Stimulated activated naive CD4-positive, alpha-beta T cell treated with Interleukin-2 at 50 U/mL for 16 hours (primary cell): Measurements from ENCODE around the gene ACBD6.

Source experiments
- DNase-seq: peaks from one replicate; lab custom pipeline; 2025; lab: John Stamatoyannopoulos, UW

The ACBD6 gene

GRCh38 chr1:180370597-180370996, 131.8 kb downstream of the ACBD6 start:
- no peak for DNase-seq

GRCh38 chr1:180370188-180370587, 132.2 kb downstream of the ACBD6 start:
- no peak for DNase-seq

GRCh38 chr1:180369061-180369460, 133.3 kb downstream of the ACBD6 start:
- DNase-seq = no peak

GRCh38 chr1:180366371-180367068, 135.9 kb downstream of the ACBD6 start:
- DNase-seq = no peak

- DNase-seq = no peak
Observed at GRCh38 chr1:180365039-180365438, 137.3 kb downstream of the ACBD6 start.

GRCh38 chr1:180363246-180363995, 139.0 kb downstream of the ACBD6 start:
- no peak for DNase-seq

- no peak for DNase-seq
Observed at GRCh38 chr1:180360333-180361075, 141.9 kb downstream of the ACBD6 start.

GRCh38 chr1:180358649-180359048, 143.7 kb downstream of the ACBD6 start:
- DNase-seq = no peak

- no peak for DNase-seq
Observed at GRCh38 chr1:180353945-180354344, 148.4 kb downstream of the ACBD6 start.

- DNase-seq = no peak
Observed at GRCh38 chr1:180352588-180352987, 149.8 kb downstream of the ACBD6 start.

- DNase-seq = no peak
Observed at GRCh38 chr1:180352021-180352420, 150.4 kb downstream of the ACBD6 start.

- DNase-seq = no peak
Observed at GRCh38 chr1:180345148-180345547, 157.2 kb downstream of the ACBD6 start.

- DNase-seq = no peak
Observed at GRCh38 chr1:180343921-180344769, 158.2 kb downstream of the ACBD6 start.

- DNase-seq = no peak
Observed at GRCh38 chr1:180327089-180327488, 175.3 kb downstream of the ACBD6 start.

GRCh38 chr1:180312926-180313325, 189.5 kb downstream of the ACBD6 start:
- no peak for DNase-seq

- no peak for DNase-seq
Observed at GRCh38 chr1:180311011-180311730, 191.2 kb downstream of the ACBD6 start.

GRCh38 chr1:180310095-180310494, 192.3 kb downstream of the ACBD6 start:
- no peak for DNase-seq

- no peak for DNase-seq
Observed at GRCh38 chr1:180309338-180309737, 193.0 kb downstream of the ACBD6 start.

GRCh38 chr1:180301135-180301742, 201.1 kb downstream of the ACBD6 start:
- DNase-seq = no peak

- DNase-seq = no peak
Observed at GRCh38 chr1:180299479-180300221, 202.7 kb downstream of the ACBD6 start.
